GM19452 (cell line): ENCODE results near the gene PARS2.

ENCODE experiments used
- ATAC-seq: cut with Tn5 transposase; IDR thresholded peaks from one replicate; pipeline ENCODE4 v1.9.1; 2021; ENCODE audit not compliant: unreplicated experiment

PARS2 gene

DNA sequence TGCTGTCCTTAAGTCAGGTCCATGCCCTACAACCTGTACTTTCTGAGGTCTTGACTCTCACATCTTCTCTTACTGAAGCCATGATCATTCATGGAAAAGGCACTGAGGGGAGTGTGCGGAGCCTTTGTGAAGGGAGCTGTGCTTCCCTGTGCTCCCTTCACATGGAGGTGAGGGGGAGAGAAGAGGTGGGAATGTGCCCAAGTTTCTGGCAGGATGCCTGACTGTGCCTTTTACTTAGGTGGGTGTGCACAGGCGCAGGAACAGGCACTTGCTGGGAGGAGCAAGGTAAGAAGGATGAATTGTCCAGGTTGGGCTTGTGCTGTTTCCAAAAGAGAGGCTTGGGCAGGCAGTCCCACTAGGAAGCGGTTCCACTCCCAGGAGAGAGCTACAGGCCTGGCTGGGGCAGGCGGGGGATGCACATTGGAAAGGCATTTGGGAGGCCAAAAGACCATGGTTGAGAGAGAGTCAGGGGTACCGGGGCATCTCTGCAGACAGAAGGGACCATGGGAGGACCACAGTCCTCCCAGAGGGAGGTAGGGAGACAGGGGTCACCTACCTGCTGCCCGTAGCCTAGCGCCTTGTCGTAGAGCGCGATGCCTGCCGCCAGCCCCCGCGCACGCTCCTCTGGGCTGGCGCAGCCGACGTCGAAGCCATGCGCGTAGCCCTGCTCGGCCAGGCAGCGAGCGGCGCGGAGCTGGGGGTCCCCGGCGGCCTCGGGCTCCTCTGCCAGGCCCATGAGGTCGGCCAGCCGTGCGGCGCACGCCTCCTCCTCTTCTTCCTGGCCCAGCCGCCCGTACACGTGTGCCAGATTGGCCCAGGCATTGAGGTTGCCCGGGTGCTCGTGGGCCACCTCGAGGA is 35.9 kb upstream of the PARS2 start:
- no peak for ATAC-seq

- peak; percentile 46 for ATAC-seq
Observed at GRCh38 chr1:54798769-54799641, 34.7 kb upstream of the PARS2 start.

DNA sequence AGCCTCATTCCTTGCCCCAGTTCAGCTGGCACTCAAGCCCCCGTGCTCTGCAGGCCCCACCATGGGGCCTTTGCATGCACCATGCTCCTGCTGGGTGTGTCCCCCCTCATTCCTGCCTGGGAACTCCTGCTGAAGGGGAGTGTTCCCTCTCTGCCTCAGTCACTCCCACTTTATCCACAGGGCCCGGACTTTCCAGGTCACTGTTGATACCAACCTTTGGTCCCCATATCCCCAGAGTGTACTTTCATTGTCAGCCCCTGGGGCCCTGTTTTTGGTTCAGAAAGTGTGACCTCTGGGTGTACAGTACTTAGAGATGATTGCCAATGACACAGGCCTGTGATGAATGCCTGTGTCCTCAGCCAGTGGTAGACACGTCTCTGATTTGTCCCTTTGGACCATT is 33.9 kb upstream of the PARS2 start:
- no peak for ATAC-seq

GRCh38 chr1:54796902-54797301 is 32.6 kb upstream of the PARS2 start:
- no peak for ATAC-seq

DNA sequence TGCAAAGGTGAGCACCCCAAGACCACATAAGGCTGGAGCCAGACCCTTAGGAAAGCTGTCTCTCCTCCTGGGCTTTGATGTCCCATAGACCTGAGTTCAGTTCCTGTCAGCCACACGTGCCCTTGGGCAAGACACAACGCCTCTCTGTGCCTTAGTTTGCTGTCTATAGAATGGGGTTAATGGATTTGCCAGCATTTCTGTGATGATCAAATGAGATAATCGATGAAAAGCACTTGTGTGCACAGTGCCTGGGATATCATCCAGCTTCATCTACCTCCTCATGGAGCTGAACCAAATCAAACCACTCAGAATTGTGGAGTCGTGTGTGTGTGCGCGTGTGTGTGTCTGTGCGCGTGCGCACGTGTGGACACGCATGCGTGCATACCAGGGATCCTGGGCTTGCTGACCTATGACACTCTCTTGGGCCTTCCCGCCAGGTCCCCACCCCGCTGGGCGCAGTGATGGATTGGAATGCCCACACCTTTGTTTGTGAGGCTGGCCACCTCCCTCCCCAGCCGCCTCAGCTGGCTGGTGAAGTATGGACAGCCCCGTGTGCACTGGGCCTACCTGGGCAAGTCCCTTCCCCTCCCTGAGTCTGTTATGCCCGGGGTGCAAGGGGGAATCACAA is 31.6 kb upstream of the PARS2 start:
- no peak for ATAC-seq

DNA sequence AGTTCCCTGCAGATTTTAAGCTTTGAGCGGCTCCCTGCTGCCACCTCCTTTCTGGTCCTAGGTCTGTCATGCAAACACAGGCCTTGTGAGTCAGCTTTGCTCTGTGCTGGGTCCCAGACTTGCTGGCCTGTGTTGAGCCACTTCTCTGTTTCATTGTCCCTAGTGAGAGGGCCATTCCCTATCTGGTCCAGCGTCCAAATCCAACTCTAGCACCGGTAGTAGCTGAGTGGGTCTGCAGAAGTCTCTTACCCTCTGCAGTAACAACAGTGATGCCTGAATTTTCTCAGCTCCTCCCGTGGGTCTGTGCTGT is 31.0 kb upstream of the PARS2 start:
- no peak for ATAC-seq

DNA sequence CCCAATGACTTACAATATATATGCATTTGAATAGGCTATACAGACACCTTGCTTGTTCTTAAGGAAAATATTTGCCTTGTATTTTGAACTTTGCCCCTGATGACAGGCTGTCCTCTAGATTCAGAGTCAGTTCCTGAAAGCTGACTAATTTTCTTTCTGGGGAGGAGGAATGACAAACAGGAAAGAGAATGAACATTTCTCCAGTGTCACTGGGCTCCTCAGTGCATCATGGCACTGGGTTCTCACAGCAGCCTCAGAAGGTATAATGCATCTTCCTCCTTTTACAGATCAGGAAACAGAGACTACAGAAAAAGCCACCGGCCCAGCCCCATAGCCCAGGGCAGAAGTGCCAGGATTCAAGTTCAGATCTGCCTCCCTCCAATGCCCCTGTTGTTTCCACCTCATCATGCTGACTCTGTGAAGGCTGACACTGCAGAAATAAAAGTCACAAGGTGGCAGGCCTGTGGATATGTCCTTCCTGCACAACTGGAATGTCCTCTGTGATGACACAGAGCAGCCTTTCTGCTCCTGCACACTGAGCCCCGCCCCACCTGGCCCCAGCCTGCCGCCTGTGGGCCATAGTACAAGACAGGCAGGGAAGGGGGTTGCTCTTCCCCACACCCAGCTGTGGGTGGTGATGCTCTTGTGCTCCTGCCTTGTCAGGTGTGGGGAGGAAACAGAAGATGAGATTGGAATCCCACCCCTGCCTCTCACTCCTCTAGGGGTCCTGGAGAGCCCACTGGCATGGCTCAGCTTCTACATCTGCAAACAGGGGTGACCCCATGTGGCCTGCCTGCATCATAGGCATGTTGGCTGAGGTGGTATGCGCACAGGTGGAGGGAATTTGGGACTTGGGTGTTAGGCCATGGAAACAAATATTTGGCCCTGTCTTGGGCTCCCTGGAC is 30.4 kb upstream of the PARS2 start:
- ATAC-seq = no peak

GRCh38 chr1:54792686-54793282 is 28.5 kb upstream of the PARS2 start:
- no peak for ATAC-seq

- ATAC-seq = no peak
Observed at GRCh38 chr1:54791880-54792522, 27.7 kb upstream of the PARS2 start.

GRCh38 chr1:54788459-54788858 is 24.1 kb upstream of the PARS2 start:
- ATAC-seq = no peak

- ATAC-seq = no peak
Observed at GRCh38 chr1:54787604-54788003, 23.3 kb upstream of the PARS2 start.

- no peak for ATAC-seq
Observed at GRCh38 chr1:54786778-54787177, 22.5 kb upstream of the PARS2 start.

GRCh38 chr1:54784066-54784465 is 19.7 kb upstream of the PARS2 start:
- ATAC-seq = no peak

- ATAC-seq = no peak
Observed at GRCh38 chr1:54782588-54782987, 18.3 kb upstream of the PARS2 start.

- ATAC-seq = no peak
Observed at GRCh38 chr1:54782156-54782555, 17.8 kb upstream of the PARS2 start.

DNA sequence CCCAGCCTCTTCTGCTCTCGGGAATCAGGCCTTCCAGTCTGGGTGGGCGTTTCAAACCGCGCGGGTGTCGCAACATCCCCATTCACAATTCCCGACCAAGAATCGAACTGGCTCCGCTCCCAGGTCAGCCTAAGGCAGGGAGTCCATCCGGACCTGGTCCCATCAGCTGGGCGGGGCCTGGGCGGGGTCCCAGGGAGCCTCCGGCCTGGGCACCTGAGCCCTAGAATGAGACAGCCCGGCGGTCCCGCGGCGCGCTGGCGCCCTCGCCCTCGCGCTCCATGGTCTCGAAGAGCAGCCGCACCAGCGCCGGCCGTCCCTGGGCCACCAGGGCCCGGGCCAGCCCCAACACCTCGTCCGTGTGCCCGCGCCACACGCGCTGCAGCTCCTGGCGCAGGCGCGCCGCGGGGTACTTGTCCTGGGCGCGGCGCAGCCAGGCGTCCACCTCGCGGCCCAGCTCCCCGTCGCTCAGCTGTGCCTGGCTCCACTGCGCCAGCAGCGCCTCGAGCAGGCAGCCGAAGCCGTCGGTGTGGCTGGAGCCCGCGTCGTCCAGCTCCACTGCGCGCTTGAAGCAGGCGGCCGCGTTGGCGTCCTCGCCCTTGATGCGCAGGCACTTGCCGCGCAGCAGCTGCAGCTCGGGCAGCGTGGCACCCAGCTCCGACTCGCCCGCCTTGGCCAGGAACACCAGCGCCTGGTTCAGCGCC is 16.9 kb upstream of the PARS2 start:
- no peak for ATAC-seq

DNA sequence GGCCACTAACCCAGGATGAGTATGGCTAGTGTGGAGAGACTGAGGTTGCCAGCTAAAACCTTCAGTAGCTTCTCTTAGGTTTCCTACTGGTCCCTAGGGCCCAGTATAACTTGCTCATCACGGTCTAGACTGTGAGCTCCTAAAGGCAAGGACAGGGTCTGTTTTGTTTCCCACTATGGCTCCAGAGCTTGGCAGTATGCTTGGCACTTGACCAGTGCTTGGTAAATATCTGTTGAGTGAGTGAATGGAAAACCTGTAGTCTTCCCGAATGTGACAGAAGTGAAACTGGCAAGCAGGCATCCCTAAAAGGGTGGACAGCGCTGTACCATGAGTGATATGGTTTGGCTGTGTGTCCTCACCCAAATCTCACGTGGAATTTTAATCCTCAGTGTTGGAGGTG is 13.1 kb upstream of the PARS2 start:
- ATAC-seq = no peak

GRCh38 chr1:54777011-54777410 is 12.7 kb upstream of the PARS2 start:
- no peak for ATAC-seq
